Neural cell (in vitro differentiated cells): ENCODE results near the gene LBH. TPM values are rescaled to one million over a fixed set of nuclear protein-coding genes. Genes with fewer than 3 reads are reported as not detected.

Experiments
- H2AFZ ChIP-seq: fragments of 200-600, 300-800 bp; sonication (generic), shearing (Covaris generic); 2 replicates; pipeline ENCODE4 v1.6.0; 2014; ENCODE audit warnings: low read depth, mild to moderate bottlenecking, antibody characterized with exemption, low read length, moderate library complexity
- H3F3A ChIP-seq: fragments of 200-600 bp; shearing (Covaris generic); 2 replicates; pipeline ENCODE4 v1.6.1; 2016; ENCODE audit warnings: mild to moderate bottlenecking, moderate library complexity, mixed read lengths, antibody characterized with exemption, low read length; ENCODE audit not compliant: insufficient read depth, poor library complexity, severe bottlenecking
- H3K27ac ChIP-seq: fragments of 200-600, 300-800 bp; sonication (generic), shearing (Covaris generic); 2 replicates; pipeline ENCODE4 v1.5.1; 2014; ENCODE audit warnings: mild to moderate bottlenecking, low read length, moderate library complexity
- H3K27me3 ChIP-seq: fragments of 300-800, 200-600 bp; sonication (generic), shearing (Covaris generic); 2 replicates; pipeline ENCODE4 v1.6.0; 2014; ENCODE audit warnings: mild to moderate bottlenecking, low read depth, low read length, moderate library complexity; ENCODE audit not compliant: insufficient read depth
- H3K36me3 ChIP-seq: fragments of 300-800, 200-600 bp; sonication (generic), shearing (Covaris generic); 2 replicates; pipeline ENCODE4 v1.5.1; 2014; ENCODE audit warnings: mild to moderate bottlenecking, antibody characterized with exemption, low read length, moderate library complexity; ENCODE audit not compliant: insufficient read depth
- H3K4me2 ChIP-seq: fragments of 300-800, 200-600 bp; sonication (generic), shearing (Covaris generic); 2 replicates; pipeline ENCODE4 v1.6.0; 2014; ENCODE audit warnings: mild to moderate bottlenecking, low read length
- H3K4me3 ChIP-seq: fragments of 300-800, 200-600 bp; sonication (generic), shearing (Covaris generic); 2 replicates; pipeline ENCODE4 v1.5.1; 2014; ENCODE audit warnings: mild to moderate bottlenecking, low read length, moderate library complexity
- H3K79me2 ChIP-seq: fragments of 200-600 bp; shearing (Covaris generic); replicated peaks from 2 replicates; pipeline ENCODE4 v1.6.0; 2014; ENCODE audit warnings: mild to moderate bottlenecking, low read length, moderate library complexity; ENCODE audit not compliant: insufficient read depth
- H3K9ac ChIP-seq: fragments of 300-800, 200-600 bp; sonication (generic), shearing (Covaris generic); 2 replicates; pipeline ENCODE4 v1.6.1; 2016; ENCODE audit warnings: mild to moderate bottlenecking, low read length, mixed read lengths
- H3K9me2 ChIP-seq: fragments of 200-600 bp; shearing (Covaris generic); 2 replicates; pipeline ENCODE4 v1.6.1; 2016; ENCODE audit warnings: mild to moderate bottlenecking, low read length, mixed read lengths; ENCODE audit not compliant: insufficient read depth
- H3K9me3 ChIP-seq: fragments of 200-600, 300-800 bp; sonication (generic), shearing (Covaris generic); 2 replicates; pipeline ENCODE4 v1.6.1; 2016; ENCODE audit warnings: mild to moderate bottlenecking, mixed run types, low read length, moderate library complexity, mixed read lengths
- H4K20me1 ChIP-seq: fragments of 200-600 bp; shearing (Covaris generic); 2 replicates; pipeline ENCODE4 v1.6.1; 2016; ENCODE audit warnings: mild to moderate bottlenecking, mixed run types; ENCODE audit not compliant: insufficient read depth
- EP300 ChIP-seq: fragments of 450-650 bp; conservative IDR thresholded peaks from 2 replicates; pipeline ENCODE4 v1.6.1; 2014; ENCODE audit warnings: antibody characterized with exemption, mild to moderate bottlenecking, moderate library complexity; ENCODE audit not compliant: poor library complexity, severe bottlenecking
- EZH2 ChIP-seq: fragments of 200-600, 300-800 bp; shearing (Covaris generic), sonication (generic); IDR thresholded peaks from 2 replicates; pipeline ENCODE4 v1.6.1; 2014; ENCODE audit warnings: antibody characterized with exemption, low read length, borderline replicate concordance, mild to moderate bottlenecking; ENCODE audit not compliant: insufficient read depth, poor library complexity, severe bottlenecking
- MXI1 ChIP-seq: fragments of 450-650 bp; conservative IDR thresholded peaks from 2 replicates; pipeline ENCODE4 v1.6.1; 2014; ENCODE audit warnings: antibody characterized with exemption, mild to moderate bottlenecking; ENCODE audit not compliant: poor library complexity, severe bottlenecking
- POLR2AphosphoS5 ChIP-seq: IDR thresholded peaks from 2 replicates; pipeline ENCODE4 v1.6.1; 2012
- RAD21 ChIP-seq: fragments of 450-650 bp; conservative IDR thresholded peaks from 2 replicates; pipeline ENCODE4 v1.6.1; 2014; ENCODE audit warnings: antibody characterized with exemption, mild to moderate bottlenecking, moderate library complexity
- SMC3 ChIP-seq: fragments of 450-650 bp; conservative IDR thresholded peaks from 2 replicates; pipeline ENCODE4 v1.6.1; 2014; ENCODE audit warnings: antibody characterized with exemption, mild to moderate bottlenecking, moderate library complexity; ENCODE audit not compliant: poor library complexity
- TAF1 ChIP-seq: IDR thresholded peaks from 2 replicates; pipeline ENCODE4 v1.6.1; 2012; ENCODE audit warnings: low read depth
- polyA plus RNA-seq: library from polyadenylated mRNA; depleted of rRNA; stranded (reverse); fragments of >200 nt; gene quantifications from 2 replicates; pipeline ENCODE4 v1.2.3, GENCODE V29; 2014
- TF ChIP-seq, protein P1 (sequence below): fragments of 450-650 bp; IDR thresholded peaks from 2 replicates; pipeline ENCODE4 v1.5.1; 2014; ENCODE audit warnings: antibody characterized with exemption, mild to moderate bottlenecking, moderate library complexity; ENCODE audit not compliant: poor library complexity, severe bottlenecking
- TF ChIP-seq, protein P2 (sequence below): IDR thresholded peaks from 2 replicates; pipeline ENCODE4 v1.6.1; 2012; ENCODE audit warnings: borderline replicate concordance

The LBH gene
- polyA plus RNA-seq, 1 donor from 2014 or later = 345 TPM

DNA sequence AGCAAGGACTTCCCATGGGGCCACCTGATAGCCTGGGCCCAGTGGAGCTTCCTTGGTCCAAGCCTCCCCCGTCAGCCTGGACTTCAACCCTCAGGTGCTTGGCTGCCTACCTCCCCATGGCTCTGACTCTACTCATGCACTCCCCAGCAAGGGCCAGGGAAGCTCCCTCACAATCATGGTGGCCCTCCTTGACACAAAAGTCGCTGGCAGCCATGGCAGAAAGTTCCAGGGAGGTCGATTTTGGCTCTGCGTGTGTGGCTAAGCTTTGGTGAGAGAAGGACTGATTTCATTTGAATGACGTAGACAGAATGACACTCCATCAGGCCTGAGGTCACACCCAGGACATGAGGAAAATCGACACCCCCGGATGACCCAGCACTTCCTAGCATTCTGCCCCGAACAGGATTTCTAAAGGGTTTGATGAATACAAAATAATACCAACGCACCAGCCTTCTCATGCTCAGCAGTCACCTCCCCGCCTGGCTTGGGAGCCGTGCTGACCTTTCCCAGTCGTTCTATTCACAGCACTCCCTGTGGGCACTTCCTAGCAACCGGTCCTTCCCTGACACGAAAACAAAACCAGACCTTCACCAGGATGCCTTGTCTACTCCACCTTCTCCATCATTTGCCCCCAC is 52.7 kb downstream of the LBH start:
- no peaks in the 10 kb centered on the region for H3F3A ChIP-seq
- no peaks in the 10 kb centered on the region for H3K9me3 ChIP-seq
- H3K4me2 ChIP-seq = no peak overlapping the region
- no peak for TF ChIP-seq POLR2AphosphoS5
- TF ChIP-seq SMC3 = no peak
- TF ChIP-seq EP300 = no peak
- TF ChIP-seq RAD21 = no peak
- H3K27ac ChIP-seq = no peak overlapping the region
- no peak overlapping the region for H3K9ac ChIP-seq
- H3K9me2 ChIP-seq = no peaks in the 10 kb centered on the region
- H3K36me3 ChIP-seq = no peaks in the 10 kb centered on the region
- H3K27me3 ChIP-seq = no peaks in the 10 kb centered on the region
- no peak overlapping the region for H3K4me3 ChIP-seq
- no peak overlapping the region for H2AFZ ChIP-seq
- no peaks in the 10 kb centered on the region for H3K79me2 ChIP-seq
- H4K20me1 ChIP-seq = no peaks in the 10 kb centered on the region

DNA sequence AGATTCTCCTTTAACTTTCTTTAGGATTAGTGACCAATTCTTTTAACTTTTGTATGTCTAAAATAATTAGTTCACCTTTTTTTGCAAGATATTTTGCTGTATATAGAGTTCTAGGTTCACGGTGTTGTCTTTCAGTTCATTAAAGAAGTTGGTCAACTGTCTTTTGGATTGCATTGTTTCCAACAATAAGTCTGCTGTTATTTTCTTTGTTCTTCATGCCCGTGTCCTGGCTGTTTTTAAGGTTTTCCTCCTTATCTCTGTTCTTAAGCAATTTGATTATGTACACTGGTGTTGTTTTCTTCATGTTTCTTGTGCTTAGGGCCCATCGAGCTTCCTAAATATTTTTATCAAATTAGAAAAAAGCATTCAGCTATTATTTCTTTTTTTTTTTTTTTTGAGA is 54.4 kb downstream of the LBH start:
- no peak overlapping the region for H2AFZ ChIP-seq
- no peaks in the 10 kb centered on the region for H3K27me3 ChIP-seq
- H4K20me1 ChIP-seq = no peaks in the 10 kb centered on the region
- no peak overlapping the region for H3K27ac ChIP-seq
- TF ChIP-seq RAD21 (no peak), SMC3 (no peak)
- no peaks in the 10 kb centered on the region for H3F3A ChIP-seq
- H3K36me3 ChIP-seq = no peaks in the 10 kb centered on the region
- H3K79me2 ChIP-seq = no peaks in the 10 kb centered on the region
- H3K9me3 ChIP-seq = no peaks in the 10 kb centered on the region
- no peak overlapping the region for H3K9ac ChIP-seq
- H3K4me3 ChIP-seq = no peak overlapping the region
- no peaks in the 10 kb centered on the region for H3K9me2 ChIP-seq
- H3K4me2 ChIP-seq = no peak overlapping the region

DNA sequence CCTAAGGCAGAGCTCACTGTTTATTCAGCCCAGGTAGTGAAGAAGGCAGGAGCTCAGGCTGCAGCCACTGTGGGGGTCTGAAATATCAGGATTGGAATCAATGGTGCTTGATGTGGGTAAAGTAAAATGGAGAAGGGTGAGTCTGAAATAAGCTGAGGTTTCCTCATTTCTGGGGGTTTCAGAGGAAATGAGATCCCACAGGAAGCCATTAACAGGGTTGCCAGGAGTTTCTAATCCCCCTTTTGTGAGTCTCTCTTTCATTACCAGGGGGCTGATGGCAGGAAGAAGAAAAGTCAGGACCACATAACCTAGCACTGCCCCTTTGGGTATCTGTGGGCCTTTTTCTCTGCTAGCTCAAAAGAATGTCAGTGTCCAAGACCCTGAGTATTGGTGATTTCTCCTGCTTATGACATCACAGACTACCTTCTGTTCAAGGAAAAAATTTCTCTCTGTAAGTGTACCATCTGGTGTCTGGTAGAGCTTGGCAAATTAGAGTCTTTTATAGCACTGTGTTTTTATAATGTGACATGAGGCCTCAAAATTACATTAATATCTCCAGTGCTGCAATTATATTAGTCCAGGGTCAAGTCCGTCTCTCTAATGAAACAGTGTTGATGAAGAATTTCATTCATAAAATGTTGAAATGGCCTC is 56.0 kb downstream of the LBH start:
- no peaks in the 10 kb centered on the region for H3K36me3 ChIP-seq
- no peaks in the 10 kb centered on the region for H3K9me2 ChIP-seq
- no peak overlapping the region for H3K27ac ChIP-seq
- H3F3A ChIP-seq = no peaks in the 10 kb centered on the region
- H3K9ac ChIP-seq = no peak overlapping the region
- no peaks in the 10 kb centered on the region for H3K9me3 ChIP-seq
- TF ChIP-seq EP300 (no peak), SMC3 (no peak), TAF1 (no peak), MXI1 (no peak), POLR2AphosphoS5 (no peak), RAD21 (no peak), EZH2 (no peak)
- TF ChIP-seq, protein P1, sequence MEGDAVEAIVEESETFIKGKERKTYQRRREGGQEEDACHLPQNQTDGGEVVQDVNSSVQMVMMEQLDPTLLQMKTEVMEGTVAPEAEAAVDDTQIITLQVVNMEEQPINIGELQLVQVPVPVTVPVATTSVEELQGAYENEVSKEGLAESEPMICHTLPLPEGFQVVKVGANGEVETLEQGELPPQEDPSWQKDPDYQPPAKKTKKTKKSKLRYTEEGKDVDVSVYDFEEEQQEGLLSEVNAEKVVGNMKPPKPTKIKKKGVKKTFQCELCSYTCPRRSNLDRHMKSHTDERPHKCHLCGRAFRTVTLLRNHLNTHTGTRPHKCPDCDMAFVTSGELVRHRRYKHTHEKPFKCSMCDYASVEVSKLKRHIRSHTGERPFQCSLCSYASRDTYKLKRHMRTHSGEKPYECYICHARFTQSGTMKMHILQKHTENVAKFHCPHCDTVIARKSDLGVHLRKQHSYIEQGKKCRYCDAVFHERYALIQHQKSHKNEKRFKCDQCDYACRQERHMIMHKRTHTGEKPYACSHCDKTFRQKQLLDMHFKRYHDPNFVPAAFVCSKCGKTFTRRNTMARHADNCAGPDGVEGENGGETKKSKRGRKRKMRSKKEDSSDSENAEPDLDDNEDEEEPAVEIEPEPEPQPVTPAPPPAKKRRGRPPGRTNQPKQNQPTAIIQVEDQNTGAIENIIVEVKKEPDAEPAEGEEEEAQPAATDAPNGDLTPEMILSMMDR = no peak
- TF ChIP-seq, protein P2, sequence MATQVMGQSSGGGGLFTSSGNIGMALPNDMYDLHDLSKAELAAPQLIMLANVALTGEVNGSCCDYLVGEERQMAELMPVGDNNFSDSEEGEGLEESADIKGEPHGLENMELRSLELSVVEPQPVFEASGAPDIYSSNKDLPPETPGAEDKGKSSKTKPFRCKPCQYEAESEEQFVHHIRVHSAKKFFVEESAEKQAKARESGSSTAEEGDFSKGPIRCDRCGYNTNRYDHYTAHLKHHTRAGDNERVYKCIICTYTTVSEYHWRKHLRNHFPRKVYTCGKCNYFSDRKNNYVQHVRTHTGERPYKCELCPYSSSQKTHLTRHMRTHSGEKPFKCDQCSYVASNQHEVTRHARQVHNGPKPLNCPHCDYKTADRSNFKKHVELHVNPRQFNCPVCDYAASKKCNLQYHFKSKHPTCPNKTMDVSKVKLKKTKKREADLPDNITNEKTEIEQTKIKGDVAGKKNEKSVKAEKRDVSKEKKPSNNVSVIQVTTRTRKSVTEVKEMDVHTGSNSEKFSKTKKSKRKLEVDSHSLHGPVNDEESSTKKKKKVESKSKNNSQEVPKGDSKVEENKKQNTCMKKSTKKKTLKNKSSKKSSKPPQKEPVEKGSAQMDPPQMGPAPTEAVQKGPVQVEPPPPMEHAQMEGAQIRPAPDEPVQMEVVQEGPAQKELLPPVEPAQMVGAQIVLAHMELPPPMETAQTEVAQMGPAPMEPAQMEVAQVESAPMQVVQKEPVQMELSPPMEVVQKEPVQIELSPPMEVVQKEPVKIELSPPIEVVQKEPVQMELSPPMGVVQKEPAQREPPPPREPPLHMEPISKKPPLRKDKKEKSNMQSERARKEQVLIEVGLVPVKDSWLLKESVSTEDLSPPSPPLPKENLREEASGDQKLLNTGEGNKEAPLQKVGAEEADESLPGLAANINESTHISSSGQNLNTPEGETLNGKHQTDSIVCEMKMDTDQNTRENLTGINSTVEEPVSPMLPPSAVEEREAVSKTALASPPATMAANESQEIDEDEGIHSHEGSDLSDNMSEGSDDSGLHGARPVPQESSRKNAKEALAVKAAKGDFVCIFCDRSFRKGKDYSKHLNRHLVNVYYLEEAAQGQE = no peak
- no peak overlapping the region for H3K4me2 ChIP-seq
- no peaks in the 10 kb centered on the region for H3K79me2 ChIP-seq
- H3K4me3 ChIP-seq = no peak overlapping the region
- H4K20me1 ChIP-seq = no peaks in the 10 kb centered on the region
- H3K27me3 ChIP-seq = no peaks in the 10 kb centered on the region
- H2AFZ ChIP-seq = no peak overlapping the region
